ENCODE measurements around the gene LMX1B.
A peak's percentile ranks its signal among the peaks of the same experiment; 100 is the strongest.
"Not testable (repeated sequence)": the region's sequence is repeated elsewhere in the genome, so short reads cannot be mapped to it uniquely, and the experiment has no call there.

LMX1B gene

GRCh38 chr9:126613651-126614050, at the start of gene LMX1B:
Gene LMX1B, plus strand, starts transcription at chr9:126613928. Its CDS starts 522 bp downstream, at chr9:126614450.
- H3K36me3 Mint-ChIP-seq, result peaks cover 0 to 3% of the 10 kb centered on the region in 2 donors
- H3K4me1 Mint-ChIP-seq, result peaks cover 27 to 41% of the 10 kb centered on the region in 2 donors
- DNase-seq (no peak), ATAC-seq (replicated peaks) (no peak)
- H3K4me3 Mint-ChIP-seq, result peak within 1 kb of the TSS; percentile 79
- H3K27me3 Mint-ChIP-seq, result peaks cover 62 to 83% of the 10 kb centered on the region in 2 donors
- H3K9me3 Mint-ChIP-seq, result no peaks in the 10 kb centered on the region
- H3K27ac Mint-ChIP-seq, result peak within 1 kb of the TSS; percentile 93

- Mint-ChIP-seq H3K27me3 (peaks cover 49 to 69% of the 10 kb centered on the region in 2 donors), H3K27ac (no peak overlapping the region), H3K9me3 (no peaks in the 10 kb centered on the region), H3K4me1 (no peaks in the 10 kb centered on the region), H3K4me3 (no peak overlapping the region), H3K36me3 (no peaks in the 10 kb centered on the region)
- no peak for ATAC-seq (replicated peaks)
- DNase-seq, result no peak
Measured at GRCh38 chr9:126564128-126564527, 49.6 kb upstream of the LMX1B start.

DNA sequence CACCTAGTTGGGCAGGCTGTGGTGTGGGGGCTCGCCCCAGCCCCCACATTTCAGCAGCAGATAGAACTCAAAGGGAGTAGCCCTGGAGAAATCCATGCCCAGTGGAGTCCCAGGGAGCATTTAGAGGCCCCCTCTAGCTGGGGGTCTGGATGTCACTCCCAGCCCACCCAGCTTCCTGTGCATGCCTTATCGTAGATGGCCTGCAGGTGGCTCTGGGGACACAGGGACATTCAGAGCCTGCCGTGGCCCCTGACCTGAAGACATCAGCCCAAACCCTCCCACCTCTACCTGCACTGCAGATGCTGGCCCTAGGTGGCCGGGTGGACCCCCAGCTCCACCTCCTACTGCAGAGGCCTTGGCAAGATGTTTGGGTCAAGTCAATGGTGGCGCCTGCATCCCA, 49.0 kb upstream of the LMX1B start:
- H3K36me3 Mint-ChIP-seq, result no peaks in the 10 kb centered on the region
- no peaks in the 10 kb centered on the region for H3K4me1 Mint-ChIP-seq
- H3K27me3 Mint-ChIP-seq, result peaks cover 44 to 64% of the 10 kb centered on the region in 2 donors
- DNase-seq (no peak), ATAC-seq (replicated peaks) (no peak)
- no peaks in the 10 kb centered on the region for H3K9me3 Mint-ChIP-seq
- H3K27ac Mint-ChIP-seq, result no peak overlapping the region
- H3K4me3 Mint-ChIP-seq, result no peak overlapping the region

- Mint-ChIP-seq H3K4me1 (no peaks in the 10 kb centered on the region), H3K27me3 (peaks cover 40 to 60% of the 10 kb centered on the region in 2 donors), H3K4me3 (no peak overlapping the region), H3K36me3 (no peaks in the 10 kb centered on the region), H3K9me3 (no peaks in the 10 kb centered on the region), H3K27ac (no peak overlapping the region)
- no peak for ATAC-seq (replicated peaks)
- no peak for DNase-seq
Measured at GRCh38 chr9:126565336-126566128, 48.2 kb upstream of the LMX1B start.

DNA sequence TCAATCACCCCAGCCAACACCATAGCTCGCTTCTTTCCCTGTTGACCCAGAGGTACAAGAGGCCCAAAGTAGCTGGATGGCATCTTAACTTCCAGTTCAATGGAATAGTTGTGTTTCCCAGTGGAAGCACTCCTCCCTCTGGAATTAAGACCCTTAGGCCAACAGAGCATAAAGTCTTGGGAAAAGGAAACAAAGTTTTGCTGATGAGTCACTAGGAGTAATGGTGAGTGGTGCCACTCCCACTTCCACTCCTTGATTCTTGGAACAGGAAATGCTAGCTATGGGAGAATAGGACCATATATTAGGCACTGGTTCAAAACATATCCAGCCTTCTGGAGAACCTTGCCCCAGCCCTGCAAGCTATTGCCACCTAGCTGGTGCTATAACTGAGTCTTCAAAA, 44.7 kb upstream of the LMX1B start:
- no peaks in the 10 kb centered on the region for H3K9me3 Mint-ChIP-seq
- ATAC-seq (replicated peaks) (no peak), DNase-seq (no peak)
- peaks cover 30 to 39% of the 10 kb centered on the region in 2 donors for H3K27me3 Mint-ChIP-seq
- no peaks in the 10 kb centered on the region for H3K4me1 Mint-ChIP-seq
- no peaks in the 10 kb centered on the region for H3K36me3 Mint-ChIP-seq
- no peak overlapping the region for H3K4me3 Mint-ChIP-seq
- H3K27ac Mint-ChIP-seq, result no peak overlapping the region

DNA sequence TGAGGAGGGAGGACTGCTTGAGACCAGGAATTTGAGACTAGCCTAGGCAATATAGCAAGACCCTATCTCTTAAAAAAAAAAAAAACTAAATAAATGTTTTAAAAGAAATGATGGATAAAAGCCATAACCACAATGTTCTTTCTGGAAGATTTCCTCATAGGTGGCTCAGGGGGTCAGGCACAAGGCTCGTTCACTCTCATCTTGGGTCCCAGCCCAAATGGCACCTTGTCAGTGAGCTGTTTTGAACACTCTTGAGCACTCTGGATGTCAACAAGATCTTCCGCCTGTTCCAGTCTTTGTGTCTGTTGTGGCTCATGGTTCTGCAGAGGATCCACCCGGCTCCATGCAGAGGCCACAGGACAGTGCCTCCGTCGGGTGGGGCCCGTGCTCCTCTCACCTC, 35.7 kb upstream of the LMX1B start:
- Mint-ChIP-seq H3K9me3 (no peaks in the 10 kb centered on the region), H3K36me3 (no peaks in the 10 kb centered on the region), H3K27me3 (peaks cover 45 to 57% of the 10 kb centered on the region in 2 donors), H3K4me3 (no peak overlapping the region), H3K27ac (no peak overlapping the region), H3K4me1 (no peaks in the 10 kb centered on the region)
- ATAC-seq (replicated peaks) (no peak), DNase-seq (no peak)

GRCh38 chr9:126580319-126580718, 33.4 kb upstream of the LMX1B start:
- peaks cover 49 to 70% of the 10 kb centered on the region in 2 donors for H3K27me3 Mint-ChIP-seq
- not testable (repeated sequence) for H3K4me3 Mint-ChIP-seq; DNase-seq; H3K36me3 Mint-ChIP-seq; H3K9me3 Mint-ChIP-seq; ATAC-seq (replicated peaks); H3K4me1 Mint-ChIP-seq; H3K27ac Mint-ChIP-seq

DNA sequence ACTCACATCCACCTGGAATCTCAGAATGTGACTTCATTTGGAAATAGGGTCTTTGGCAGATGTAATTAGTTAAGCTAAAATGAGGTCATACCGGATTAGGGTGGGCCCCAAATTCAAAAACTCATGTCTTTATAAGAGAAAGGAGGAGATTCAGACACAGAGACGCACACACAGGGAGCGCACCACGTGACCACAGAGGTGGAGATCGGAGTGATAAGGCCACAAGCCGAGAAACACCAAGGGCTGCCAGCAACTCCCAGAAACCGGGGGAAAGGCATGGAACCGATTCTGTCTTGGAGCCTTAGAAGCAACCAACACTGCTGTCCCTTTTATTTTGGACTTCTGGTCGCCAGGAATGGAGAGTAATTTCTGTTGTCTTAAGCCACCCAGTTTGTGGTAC, 31.8 kb upstream of the LMX1B start:
- DNase-seq (no peak), ATAC-seq (replicated peaks) (no peak)
- Mint-ChIP-seq H3K27ac (no peak overlapping the region), H3K4me1 (no peaks in the 10 kb centered on the region), H3K36me3 (no peaks in the 10 kb centered on the region), H3K4me3 (no peak overlapping the region), H3K9me3 (no peaks in the 10 kb centered on the region), H3K27me3 (peaks cover 65 to 86% of the 10 kb centered on the region in 2 donors)

DNA sequence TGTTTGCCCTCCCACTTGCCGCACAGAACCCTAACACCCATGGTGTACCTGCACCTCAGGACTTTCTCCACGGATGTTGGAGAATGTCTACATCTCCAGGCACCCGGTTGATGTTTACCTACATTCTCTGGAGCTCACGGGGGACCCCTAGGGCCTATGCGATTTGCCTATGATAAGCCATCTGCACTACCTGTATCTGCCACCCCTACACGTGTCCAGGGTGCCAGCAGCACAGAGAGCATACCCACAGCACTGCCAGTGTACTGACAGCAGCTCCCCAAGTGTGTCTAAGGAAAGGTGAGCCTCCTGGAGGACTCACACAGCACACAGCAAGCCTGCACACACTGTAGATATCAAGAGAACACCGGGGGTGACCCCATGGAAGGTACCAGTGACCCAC, 31.3 kb upstream of the LMX1B start:
- Mint-ChIP-seq H3K27ac (no peak overlapping the region), H3K4me3 (no peak overlapping the region), H3K36me3 (no peaks in the 10 kb centered on the region), H3K27me3 (peaks cover 65 to 87% of the 10 kb centered on the region in 2 donors), H3K9me3 (no peaks in the 10 kb centered on the region), H3K4me1 (no peaks in the 10 kb centered on the region)
- DNase-seq (no peak), ATAC-seq (replicated peaks) (no peak)

DNA sequence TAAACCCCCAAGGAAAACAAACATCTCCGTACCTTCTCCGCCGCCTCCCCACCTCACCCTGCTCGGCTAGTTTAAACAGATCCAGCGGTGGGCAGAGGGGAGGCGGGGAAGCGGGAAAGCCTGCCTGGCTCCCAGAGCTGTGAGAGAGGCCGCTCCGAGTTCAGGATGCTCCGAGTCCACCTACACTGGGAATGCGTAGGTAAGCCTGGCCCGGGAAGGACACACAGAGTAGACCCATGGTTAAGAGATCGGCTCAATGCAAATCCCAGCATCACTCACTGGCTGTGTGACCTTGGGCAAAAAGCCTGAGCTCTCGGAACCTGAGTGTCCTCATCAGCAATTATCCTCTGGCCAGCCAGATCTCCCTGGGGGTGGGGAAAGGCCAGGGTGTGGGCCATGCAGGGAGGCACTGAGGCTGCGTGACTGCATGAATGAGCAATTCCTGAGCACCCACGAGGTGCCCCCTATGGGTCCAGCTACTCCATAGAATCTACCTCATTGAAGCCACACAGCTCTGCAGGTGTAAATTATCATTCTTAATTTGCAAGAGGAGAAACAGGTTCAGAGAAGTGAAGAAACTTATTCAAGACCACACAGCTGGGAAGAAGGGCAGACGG, 30.5 kb upstream of the LMX1B start:
- ATAC-seq (replicated peaks) (no peak), DNase-seq (no peak)
- no peaks in the 10 kb centered on the region for H3K36me3 Mint-ChIP-seq
- no peaks in the 10 kb centered on the region for H3K4me1 Mint-ChIP-seq
- H3K27me3 Mint-ChIP-seq, result peaks cover 66 to 87% of the 10 kb centered on the region in 2 donors
- H3K27ac Mint-ChIP-seq, result no peak overlapping the region
- no peaks in the 10 kb centered on the region for H3K9me3 Mint-ChIP-seq
- no peak overlapping the region for H3K4me3 Mint-ChIP-seq

DNA sequence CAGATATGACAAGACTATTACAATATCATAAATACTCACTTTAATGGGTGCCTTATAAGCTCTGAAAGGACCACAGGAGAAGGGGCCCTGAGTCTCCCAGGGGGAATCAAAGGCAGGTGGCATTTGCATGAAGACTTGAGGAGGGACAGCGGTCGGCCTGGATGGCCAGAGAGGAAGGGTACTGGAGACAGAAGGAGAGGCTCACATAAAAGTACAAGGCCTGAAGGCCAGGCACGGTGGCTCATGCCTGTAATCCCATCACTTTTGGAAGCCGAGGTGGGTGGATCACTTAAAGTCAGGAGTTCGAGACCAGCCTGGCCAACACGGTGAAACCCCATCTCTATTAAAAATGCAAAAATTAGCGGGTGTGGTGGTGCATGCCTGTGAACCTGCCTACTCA, 29.1 kb upstream of the LMX1B start:
- Mint-ChIP-seq H3K4me3 (no peak overlapping the region), H3K36me3 (no peaks in the 10 kb centered on the region), H3K27ac (no peak overlapping the region), H3K4me1 (no peaks in the 10 kb centered on the region), H3K27me3 (peaks cover 58 to 88% of the 10 kb centered on the region in 2 donors), H3K9me3 (no peaks in the 10 kb centered on the region)
- no peak for ATAC-seq (replicated peaks)
- no peak for DNase-seq

GRCh38 chr9:126586236-126586635, 27.5 kb upstream of the LMX1B start:
- Mint-ChIP-seq H3K4me3 (no peak overlapping the region), H3K27me3 (peaks cover 60 to 92% of the 10 kb centered on the region in 2 donors), H3K36me3 (no peaks in the 10 kb centered on the region), H3K4me1 (no peaks in the 10 kb centered on the region), H3K9me3 (no peaks in the 10 kb centered on the region), H3K27ac (no peak overlapping the region)
- ATAC-seq (replicated peaks) (no peak), DNase-seq (no peak)

- Mint-ChIP-seq H3K4me3 (no peak overlapping the region), H3K27ac (no peak overlapping the region), H3K9me3 (no peaks in the 10 kb centered on the region), H3K36me3 (no peaks in the 10 kb centered on the region), H3K27me3 (peaks cover 61 to 93% of the 10 kb centered on the region in 2 donors), H3K4me1 (no peaks in the 10 kb centered on the region)
- no peak for ATAC-seq (replicated peaks)
- DNase-seq, result no peak
Measured at GRCh38 chr9:126587187-126588185, 26.2 kb upstream of the LMX1B start.

- no peaks in the 10 kb centered on the region for H3K9me3 Mint-ChIP-seq
- H3K27me3 Mint-ChIP-seq, result peaks cover 54 to 88% of the 10 kb centered on the region in 2 donors
- H3K27ac Mint-ChIP-seq, result no peak overlapping the region
- no peaks in the 10 kb centered on the region for H3K36me3 Mint-ChIP-seq
- DNase-seq, result no peak
- H3K4me1 Mint-ChIP-seq, result no peaks in the 10 kb centered on the region
- no peak overlapping the region for H3K4me3 Mint-ChIP-seq
- ATAC-seq (replicated peaks), result no peak
Measured at GRCh38 chr9:126588491-126589168, 25.1 kb upstream of the LMX1B start.

Measured in stimulated activated naive B cell treated with anti-CD40 and anti-IgM and Interleukin-4, amounts not matched to agents 10 μg/mL and 1 μg/mL and 100 μg/mL, for 72 hours (primary cell).